Endothelial cell of umbilical vein (primary cell): ENCODE data around the gene MTA1.

Experiments used
- CTCF ChIP-seq, 2 donors: IDR thresholded peaks; 1 replicate in 1 of 2; 2 replicates in 1 of 2; pipeline ENCODE4 v1.5.1; 2011; ENCODE audit warnings: low read length in 2 of 2, mild to moderate bottlenecking in 2 of 2, moderate library complexity in 2 of 2, control low read depth in 1 of 2, inconsistent platforms in 1 of 2, low read depth in 1 of 2; ENCODE audit not compliant: insufficient read depth in 1 of 2; ENCODE audit errors: extremely low read depth in 1 of 2
- EZH2 ChIP-seq: IDR thresholded peaks from 2 replicates; pipeline ENCODE4 v1.6.1; 2012; ENCODE audit warnings: borderline replicate concordance, low read depth, mild to moderate bottlenecking, moderate library complexity, low read length, inconsistent platforms; ENCODE audit not compliant: severe bottlenecking
- GATA2 ChIP-seq: IDR thresholded peaks from 2 replicates; pipeline ENCODE4 v1.7.0; 2011; ENCODE audit warnings: low read depth, mild to moderate bottlenecking, moderate library complexity, mixed read lengths, low read length; ENCODE audit not compliant: insufficient read length, insufficient read depth
- JUN ChIP-seq: IDR thresholded peaks from 2 replicates; pipeline ENCODE4 v1.6.1; 2011; ENCODE audit warnings: borderline replicate concordance, low read depth; ENCODE audit not compliant: insufficient read length, insufficient read depth
- MAX ChIP-seq: IDR thresholded peaks from 2 replicates; pipeline ENCODE4 v1.6.1; 2011; ENCODE audit not compliant: insufficient read depth, insufficient read length
- POLR2A ChIP-seq: IDR thresholded peaks from 2 replicates; pipeline ENCODE4 v1.6.1; 2012; ENCODE audit warnings: low read depth, mild to moderate bottlenecking, control low read depth, low read length
- POLR2AphosphoS5 ChIP-seq: IDR thresholded peaks from 2 replicates; pipeline ENCODE4 v1.6.1; 2012; ENCODE audit warnings: low read depth, mild to moderate bottlenecking, control low read depth, low read length, moderate library complexity; ENCODE audit not compliant: insufficient read depth

GRCh38 chr14:105495990-105496830 is 76.6 kb downstream of the MTA1 start:
- no peak for TF ChIP-seq CTCF (IDR thresholded peaks at IDR 0.05; ENCODE audit: extremely low read depth in 1 of 2, insufficient read depth in 1 of 2, low read depth in 1 of 2, low read length in 2 of 2)
- no peak for TF ChIP-seq POLR2A
- no peak for TF ChIP-seq EZH2
- no peak for TF ChIP-seq JUN
- no peak for TF ChIP-seq POLR2AphosphoS5
- TF ChIP-seq MAX: no peak
- TF ChIP-seq GATA2: no peak
